Sciatic nerve (tissue), 2 donors: ENCODE results near the gene RMP24. TPM values are rescaled to one million over a fixed set of nuclear protein-coding genes. Genes with fewer than 3 reads are reported as not detected.
"Not testable (repeated sequence)": the region's sequence is repeated elsewhere in the genome, so short reads cannot be mapped to it uniquely, and the experiment has no call there.

Experiments
- ATAC-seq: fragments of 200-7000 bp; cut with Tn5 transposase; one replicate; pipeline ENCODE4 v1.9.1; 2020; ENCODE audit warnings: mild to moderate bottlenecking, moderate library complexity
- DNase-seq: peaks from one replicate; pipeline ENCODE4 v3.0.0-alpha.2; 2020; ENCODE audit warnings: low spot score
- intact Hi-C: fragments of 100-400 bp; cut with DNase I; formaldehyde crosslinking; loops from one replicate; pipeline ENCODE4 v1.14.2; 2022
- microRNA-seq: library from miRNA; unstranded; fragments of <30 nt; microRNA quantifications from one replicate; pipeline ENCODE4 v1.2.0, GENCODE V29; 2020
- total RNA-seq: library from RNA; stranded (reverse); fragmentation: NEBNext Ultra II Directional; extraction: Animal tissue kit (Norgen Biotek cat#: 25700); gene quantifications from one replicate; pipeline ENCODE4 v1.2.1, GENCODE V29; 2021
- donor health status: DM: no; HTN: no; CAD: no.
- donor health status: DM: no; HTN: no; CAD: no.

RMP24 gene

DNA sequence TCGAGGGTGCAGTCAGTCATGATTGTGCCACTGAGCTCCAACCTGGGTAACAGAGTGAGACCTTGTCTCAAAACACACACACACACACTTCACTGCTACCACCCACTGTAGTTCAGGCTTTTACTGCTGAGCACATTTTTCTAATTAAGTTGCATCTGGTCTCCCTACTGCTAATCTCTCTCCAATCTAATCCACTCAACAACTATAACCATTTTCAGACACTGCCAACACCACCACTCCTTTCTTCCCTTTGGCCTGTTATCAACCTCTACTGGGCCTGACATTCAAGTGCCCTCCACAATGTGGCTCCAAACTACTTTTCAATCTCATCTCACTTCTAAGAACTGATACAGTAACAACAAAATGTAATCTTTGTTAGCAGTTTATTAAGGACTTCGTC is 44.8 kb downstream of the RMP24 start:
- ATAC-seq (no peak), DNase-seq (no peak)
- intact Hi-C loops, result no loop called here

DNA sequence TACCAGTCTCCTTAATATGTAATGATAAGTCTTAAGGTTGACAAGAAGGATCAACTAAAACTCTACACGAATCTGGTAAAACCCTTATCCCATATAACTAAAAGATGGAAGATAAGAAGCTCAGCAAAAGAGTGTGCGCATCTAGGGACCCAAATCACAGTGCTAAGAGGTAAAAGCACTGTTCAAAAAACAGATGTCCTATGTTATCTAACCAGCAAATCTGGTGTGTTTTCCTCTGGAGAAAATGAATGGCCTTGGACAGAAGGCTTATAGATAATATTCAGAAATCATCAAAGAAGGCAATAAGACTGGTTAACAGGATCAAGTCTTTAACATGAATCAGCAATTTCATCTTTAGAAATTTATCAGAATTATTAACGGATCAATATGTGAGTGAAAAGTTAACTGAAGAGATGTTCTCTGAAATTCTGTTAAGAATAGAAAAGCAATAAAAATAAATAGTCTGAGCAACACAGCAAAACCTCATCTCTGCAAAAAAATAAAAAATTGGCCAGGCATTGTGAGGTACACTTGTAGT is 47.8 kb downstream of the RMP24 start:
- intact Hi-C loops, result no loop called here
- DNase-seq (no peak), ATAC-seq (no peak)

DNA sequence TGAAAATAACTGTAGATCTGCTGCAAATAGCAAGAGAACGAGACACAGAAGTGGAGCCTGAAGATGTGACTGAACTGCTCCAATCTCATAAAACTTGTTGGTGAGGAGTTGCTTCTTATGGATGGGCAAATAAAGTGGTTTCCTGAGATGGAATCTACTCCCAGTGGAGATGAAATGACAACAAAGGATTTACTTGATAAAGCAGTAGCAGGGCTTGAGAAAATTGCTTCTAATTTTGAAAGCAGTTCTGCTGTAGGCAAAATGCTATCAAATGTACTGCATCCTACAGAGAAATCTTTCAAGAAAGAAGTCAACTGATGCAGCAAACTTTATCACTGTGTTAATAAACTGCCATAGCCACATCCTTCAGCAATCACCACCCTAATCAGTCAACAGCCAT is 50.9 kb downstream of the RMP24 start:
- intact Hi-C loops, result no loop called here
- DNase-seq (no peak), ATAC-seq (no peak)

DNA sequence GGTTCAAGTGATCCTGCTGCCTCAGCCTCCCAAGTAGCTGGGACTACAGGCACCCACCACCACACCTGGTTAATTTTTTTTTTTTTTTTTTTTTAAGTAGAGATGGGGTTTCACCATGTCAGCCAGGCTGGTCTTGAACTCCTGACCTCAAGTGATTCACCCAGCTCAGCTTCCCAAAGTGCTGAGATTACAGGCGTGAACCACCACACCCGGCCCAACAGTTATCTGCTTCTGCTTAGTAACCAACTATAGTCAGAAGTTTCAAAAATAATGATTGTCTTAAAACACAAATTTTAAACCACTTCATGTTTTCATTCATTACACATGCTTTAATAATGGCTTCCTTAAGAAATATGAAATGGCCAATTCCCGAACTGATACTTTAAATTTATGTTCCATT is 51.8 kb downstream of the RMP24 start:
- ATAC-seq, intact Hi-C loops, DNase-seq: not testable (repeated sequence)

DNA sequence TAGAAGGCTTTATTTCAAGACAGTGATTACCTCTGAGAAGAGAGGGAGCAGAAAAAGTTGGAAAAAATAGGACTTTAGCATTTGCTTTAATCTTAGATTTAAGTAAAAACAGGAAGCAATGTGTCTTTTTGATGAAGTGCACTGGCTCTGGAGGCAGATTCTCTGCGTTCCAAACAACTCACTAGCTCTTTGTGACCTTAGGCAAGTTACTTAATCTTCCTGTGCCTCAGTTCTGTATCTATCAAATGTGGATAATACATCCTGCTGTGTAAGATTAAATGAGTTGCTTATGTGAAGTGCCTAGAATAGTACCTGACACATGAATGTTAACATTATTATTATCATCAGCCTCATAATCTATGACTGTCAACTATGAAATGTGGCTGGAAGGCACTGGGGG is 52.5 kb downstream of the RMP24 start:
- intact Hi-C loops, result no loop called here
- ATAC-seq (no peak), DNase-seq (no peak)

DNA sequence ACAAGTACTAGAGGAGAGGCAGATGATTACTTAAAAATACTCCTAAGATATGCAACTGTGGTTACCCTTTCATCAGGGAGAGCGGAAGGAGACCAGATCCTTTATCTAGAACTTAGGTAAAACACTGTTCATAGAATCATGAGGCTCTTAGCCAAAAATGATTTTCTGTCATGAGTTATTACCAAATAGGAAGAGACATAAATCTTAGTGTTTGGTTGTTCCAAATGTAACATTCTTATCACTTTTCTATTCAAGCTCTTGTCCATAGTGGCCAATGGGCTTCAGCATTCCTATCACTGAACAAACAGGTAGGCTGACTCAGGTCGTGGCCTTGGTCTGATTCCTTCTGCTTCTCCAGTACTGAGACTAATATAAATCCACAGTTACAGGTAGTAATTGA is 56.4 kb downstream of the RMP24 start:
- DNase-seq, result no peak
- intact Hi-C loops, result no loop called here
- no peak for ATAC-seq

Small RNAs within 50 kb of the gene (microRNA-seq; reads per million reads assigned to microRNA genes)
- not detected for gene MIR3929

Other genes starting within 250 kb of the RMP24 start
- 58.1 TPM for gene RPRD1A, start 94.9 kb downstream of the RMP24 start, total RNA-seq
- 41.1 TPM for gene SLC39A6, start 156.7 kb downstream of the RMP24 start, total RNA-seq
- gene ELP2, start 157.2 kb downstream of the RMP24 start, total RNA-seq, result 109 TPM
- 6.4 TPM for gene MOCOS, start 214.8 kb downstream of the RMP24 start, total RNA-seq